ENCODE data around the gene KIF22.
"Not testable (repeated sequence)": the region's sequence is repeated elsewhere in the genome, so short reads cannot be mapped to it uniquely, and the experiment has no call there.

DNA sequence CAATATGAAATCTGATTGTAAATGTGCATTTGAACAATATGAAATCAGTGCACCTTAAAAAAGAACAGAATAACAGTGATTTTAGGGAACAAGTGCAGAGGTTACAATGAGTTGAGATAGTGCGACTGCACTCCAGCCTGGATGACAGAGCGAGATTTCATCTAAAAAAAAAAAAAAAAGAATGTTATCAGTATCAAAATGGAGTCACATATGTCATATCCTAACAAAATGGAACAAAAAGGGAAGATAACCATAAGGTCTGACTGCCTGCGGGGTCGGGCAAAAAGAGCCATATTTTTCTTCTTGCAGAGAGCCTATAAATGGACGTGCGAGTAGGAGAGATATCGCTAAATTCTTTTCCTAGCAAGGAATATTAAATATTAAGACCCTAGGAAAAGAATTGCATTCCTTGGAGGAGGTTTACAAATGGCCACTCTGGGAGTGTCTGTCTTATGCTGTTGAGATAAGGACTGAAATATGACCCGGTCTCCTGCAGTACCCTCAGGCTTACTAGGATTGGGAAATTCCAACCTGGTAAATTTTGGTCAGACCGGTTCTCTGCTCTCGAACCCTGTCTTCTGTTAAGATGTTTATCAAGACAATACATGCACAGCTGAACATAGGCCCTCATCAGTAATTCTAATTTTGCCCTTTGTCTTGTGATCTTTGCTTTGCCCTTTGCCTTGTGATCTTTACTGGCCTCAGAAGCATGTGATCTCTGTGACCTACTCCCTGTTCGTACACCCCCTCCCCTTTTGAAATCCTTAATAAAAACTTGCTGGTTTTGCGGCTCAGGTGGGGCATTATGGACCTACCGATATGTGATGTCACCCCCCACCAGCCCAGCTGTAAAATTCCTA lies 7.2 kb upstream of the KIF22 start:
- TF ChIP-seq NFE2L2 (conservative IDR thresholded peaks at IDR 0.05; ENCODE audit: low read length) = not testable (repeated sequence)
- TF ChIP-seq, protein P1, sequence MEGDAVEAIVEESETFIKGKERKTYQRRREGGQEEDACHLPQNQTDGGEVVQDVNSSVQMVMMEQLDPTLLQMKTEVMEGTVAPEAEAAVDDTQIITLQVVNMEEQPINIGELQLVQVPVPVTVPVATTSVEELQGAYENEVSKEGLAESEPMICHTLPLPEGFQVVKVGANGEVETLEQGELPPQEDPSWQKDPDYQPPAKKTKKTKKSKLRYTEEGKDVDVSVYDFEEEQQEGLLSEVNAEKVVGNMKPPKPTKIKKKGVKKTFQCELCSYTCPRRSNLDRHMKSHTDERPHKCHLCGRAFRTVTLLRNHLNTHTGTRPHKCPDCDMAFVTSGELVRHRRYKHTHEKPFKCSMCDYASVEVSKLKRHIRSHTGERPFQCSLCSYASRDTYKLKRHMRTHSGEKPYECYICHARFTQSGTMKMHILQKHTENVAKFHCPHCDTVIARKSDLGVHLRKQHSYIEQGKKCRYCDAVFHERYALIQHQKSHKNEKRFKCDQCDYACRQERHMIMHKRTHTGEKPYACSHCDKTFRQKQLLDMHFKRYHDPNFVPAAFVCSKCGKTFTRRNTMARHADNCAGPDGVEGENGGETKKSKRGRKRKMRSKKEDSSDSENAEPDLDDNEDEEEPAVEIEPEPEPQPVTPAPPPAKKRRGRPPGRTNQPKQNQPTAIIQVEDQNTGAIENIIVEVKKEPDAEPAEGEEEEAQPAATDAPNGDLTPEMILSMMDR (IDR thresholded peaks at IDR 0.05) = not testable (repeated sequence)
- TF ChIP-seq, protein P2, sequence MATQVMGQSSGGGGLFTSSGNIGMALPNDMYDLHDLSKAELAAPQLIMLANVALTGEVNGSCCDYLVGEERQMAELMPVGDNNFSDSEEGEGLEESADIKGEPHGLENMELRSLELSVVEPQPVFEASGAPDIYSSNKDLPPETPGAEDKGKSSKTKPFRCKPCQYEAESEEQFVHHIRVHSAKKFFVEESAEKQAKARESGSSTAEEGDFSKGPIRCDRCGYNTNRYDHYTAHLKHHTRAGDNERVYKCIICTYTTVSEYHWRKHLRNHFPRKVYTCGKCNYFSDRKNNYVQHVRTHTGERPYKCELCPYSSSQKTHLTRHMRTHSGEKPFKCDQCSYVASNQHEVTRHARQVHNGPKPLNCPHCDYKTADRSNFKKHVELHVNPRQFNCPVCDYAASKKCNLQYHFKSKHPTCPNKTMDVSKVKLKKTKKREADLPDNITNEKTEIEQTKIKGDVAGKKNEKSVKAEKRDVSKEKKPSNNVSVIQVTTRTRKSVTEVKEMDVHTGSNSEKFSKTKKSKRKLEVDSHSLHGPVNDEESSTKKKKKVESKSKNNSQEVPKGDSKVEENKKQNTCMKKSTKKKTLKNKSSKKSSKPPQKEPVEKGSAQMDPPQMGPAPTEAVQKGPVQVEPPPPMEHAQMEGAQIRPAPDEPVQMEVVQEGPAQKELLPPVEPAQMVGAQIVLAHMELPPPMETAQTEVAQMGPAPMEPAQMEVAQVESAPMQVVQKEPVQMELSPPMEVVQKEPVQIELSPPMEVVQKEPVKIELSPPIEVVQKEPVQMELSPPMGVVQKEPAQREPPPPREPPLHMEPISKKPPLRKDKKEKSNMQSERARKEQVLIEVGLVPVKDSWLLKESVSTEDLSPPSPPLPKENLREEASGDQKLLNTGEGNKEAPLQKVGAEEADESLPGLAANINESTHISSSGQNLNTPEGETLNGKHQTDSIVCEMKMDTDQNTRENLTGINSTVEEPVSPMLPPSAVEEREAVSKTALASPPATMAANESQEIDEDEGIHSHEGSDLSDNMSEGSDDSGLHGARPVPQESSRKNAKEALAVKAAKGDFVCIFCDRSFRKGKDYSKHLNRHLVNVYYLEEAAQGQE (IDR thresholded peaks at IDR 0.05) = not testable (repeated sequence)
